Measurements from ENCODE around the gene NUP188. TPM values are rescaled to one million over a fixed set of nuclear protein-coding genes. Genes with fewer than 3 reads are reported as not detected.

Gene NUP188
- total RNA-seq, 1 experiment from 2014 or later: 81.3 TPM

GRCh38 chr9:128910906-128911305 is 36.6 kb upstream of the NUP188 start:
- H3K27me3 ChIP-seq (ENCODE audit: control insufficient read depth, insufficient read depth, low read length): no peaks in the 10 kb centered on the region
- H3K36me3 ChIP-seq (replicated peaks; ENCODE audit: control insufficient read depth, insufficient read depth, low read length): peaks cover 23% of the 10 kb centered on the region
- peak; percentile 43 for DNase-seq
- H3K4me3 ChIP-seq (ENCODE audit: insufficient read depth, low read depth, low read length): no peak overlapping the region

GRCh38 chr9:128911529-128912035 is 35.9 kb upstream of the NUP188 start:
- no peaks in the 10 kb centered on the region for H3K27me3 ChIP-seq (ENCODE audit: control insufficient read depth, insufficient read depth, low read length)
- DNase-seq: peak; percentile 63
- no peak overlapping the region for H3K4me3 ChIP-seq (ENCODE audit: insufficient read depth, low read depth, low read length)
- peaks cover 24% of the 10 kb centered on the region for H3K36me3 ChIP-seq (replicated peaks; ENCODE audit: control insufficient read depth, insufficient read depth, low read length)

GRCh38 chr9:128912270-128912853 is 35.1 kb upstream of the NUP188 start:
- Histone ChIP-seq H3K27me3 (ENCODE audit: control insufficient read depth, insufficient read depth, low read length) (no peaks in the 10 kb centered on the region), H3K4me3 (ENCODE audit: insufficient read depth, low read depth, low read length) (no peak overlapping the region), H3K36me3 (replicated peaks; ENCODE audit: control insufficient read depth, insufficient read depth, low read length) (peaks cover 24% of the 10 kb centered on the region)
- peak; percentile 80 for DNase-seq

- peaks cover 20% of the 10 kb centered on the region for H3K36me3 ChIP-seq (replicated peaks; ENCODE audit: control insufficient read depth, insufficient read depth, low read length)
- peak; percentile 42 for DNase-seq
- no peak overlapping the region for H3K4me3 ChIP-seq (ENCODE audit: insufficient read depth, low read depth, low read length)
Observed at GRCh38 chr9:128913048-128913900, 34.2 kb upstream of the NUP188 start.

GRCh38 chr9:128913995-128914772 is 33.3 kb upstream of the NUP188 start:
- Histone ChIP-seq H3K4me3 (ENCODE audit: insufficient read depth, low read depth, low read length) (no peak overlapping the region), H3K27me3 (ENCODE audit: control insufficient read depth, insufficient read depth, low read length) (no peaks in the 10 kb centered on the region), H3K36me3 (replicated peaks; ENCODE audit: control insufficient read depth, insufficient read depth, low read length) (peaks cover 12% of the 10 kb centered on the region)
- no peak for DNase-seq

More at GRCh38 chr9:128913048-128913900, 34.2 kb upstream of the NUP188 start:
- no peaks in the 10 kb centered on the region for H3K27me3 ChIP-seq (ENCODE audit: control insufficient read depth, insufficient read depth, low read length)

GRCh38 chr9:128916204-128916603 is 31.3 kb upstream of the NUP188 start:
- Histone ChIP-seq H3K4me3 (ENCODE audit: insufficient read depth, low read depth, low read length) (no peak overlapping the region), H3K27me3 (ENCODE audit: control insufficient read depth, insufficient read depth, low read length) (no peaks in the 10 kb centered on the region), H3K36me3 (replicated peaks; ENCODE audit: control insufficient read depth, insufficient read depth, low read length) (peaks cover 4% of the 10 kb centered on the region)
- peak; percentile 46 for DNase-seq

- Histone ChIP-seq H3K4me3 (ENCODE audit: insufficient read depth, low read depth, low read length) (no peak overlapping the region), H3K36me3 (replicated peaks; ENCODE audit: control insufficient read depth, insufficient read depth, low read length) (peaks cover 4% of the 10 kb centered on the region), H3K27me3 (ENCODE audit: control insufficient read depth, insufficient read depth, low read length) (no peaks in the 10 kb centered on the region)
- DNase-seq: no peak
Observed at GRCh38 chr9:128916745-128917144, 30.8 kb upstream of the NUP188 start.

- peak; percentile 54 for DNase-seq
- no peak overlapping the region for H3K4me3 ChIP-seq (ENCODE audit: insufficient read depth, low read depth, low read length)
- H3K27me3 ChIP-seq (ENCODE audit: control insufficient read depth, insufficient read depth, low read length): no peaks in the 10 kb centered on the region
- H3K36me3 ChIP-seq (replicated peaks; ENCODE audit: control insufficient read depth, insufficient read depth, low read length): peaks cover 4% of the 10 kb centered on the region
Observed at GRCh38 chr9:128917151-128917849, 30.2 kb upstream of the NUP188 start.

GRCh38 chr9:128918921-128919320 is 28.6 kb upstream of the NUP188 start:
- no peak for DNase-seq
- H3K36me3 ChIP-seq (replicated peaks; ENCODE audit: control insufficient read depth, insufficient read depth, low read length): peaks cover 4% of the 10 kb centered on the region
- H3K27me3 ChIP-seq (ENCODE audit: control insufficient read depth, insufficient read depth, low read length): no peaks in the 10 kb centered on the region
- H3K4me3 ChIP-seq (ENCODE audit: insufficient read depth, low read depth, low read length): no peak overlapping the region

- Histone ChIP-seq H3K27me3 (ENCODE audit: control insufficient read depth, insufficient read depth, low read length) (no peaks in the 10 kb centered on the region), H3K36me3 (replicated peaks; ENCODE audit: control insufficient read depth, insufficient read depth, low read length) (peaks cover 4% of the 10 kb centered on the region), H3K4me3 (ENCODE audit: insufficient read depth, low read depth, low read length) (no peak overlapping the region)
- DNase-seq: peak; percentile 55
Observed at GRCh38 chr9:128919402-128920089, 28.0 kb upstream of the NUP188 start.

GRCh38 chr9:128920381-128921058 is 27.0 kb upstream of the NUP188 start, which contains the start of gene PHYHD1:
Gene PHYHD1 (plus strand): TSS chr9:128920982. CDS start chr9:128922324, 1,342 bp downstream.
- Histone ChIP-seq H3K36me3 (replicated peaks; ENCODE audit: control insufficient read depth, insufficient read depth, low read length) (peaks cover 4% of the 10 kb centered on the region), H3K27me3 (ENCODE audit: control insufficient read depth, insufficient read depth, low read length) (no peaks in the 10 kb centered on the region), H3K4me3 (ENCODE audit: insufficient read depth, low read depth, low read length) (peak within 1 kb of the TSS; percentile 5)
- DNase-seq: peak; percentile 47

GRCh38 chr9:128921881-128922763 is 25.4 kb upstream of the NUP188 start:
- no peaks in the 10 kb centered on the region for H3K27me3 ChIP-seq (ENCODE audit: control insufficient read depth, insufficient read depth, low read length)
- peak overlapping the region; percentile 64 for H3K4me3 ChIP-seq (ENCODE audit: insufficient read depth, low read depth, low read length)
- DNase-seq: peak; percentile 95
- H3K36me3 ChIP-seq (replicated peaks; ENCODE audit: control insufficient read depth, insufficient read depth, low read length): peaks cover 3% of the 10 kb centered on the region

All from H7 (cell line).